ENCODE data around the gene TLCD4. TPM values are rescaled to one million over a fixed set of nuclear protein-coding genes. Genes with fewer than 3 reads are reported as not detected.
"Not testable (repeated sequence)": the region's sequence is repeated elsewhere in the genome, so short reads cannot be mapped to it uniquely, and the experiment has no call there.

The TLCD4 gene
- total RNA-seq, 1 experiment from 2014 or later = 45.9 TPM

- Histone ChIP-seq H3K4me3 (0 out of 2 replicates have a peak overlapping the region, but pooled peaks have one; percentile 3), H3K27me3 (no peaks in the 10 kb centered on the region), H3K9me3 (replicated peaks) (peaks cover 7% of the 10 kb centered on the region; the same call in 1 of the 2 replicates), H3K4me1 (peaks cover 18% of the 10 kb centered on the region), H3K36me3 (no peaks in the 10 kb centered on the region), H3K27ac (peak overlapping the region; percentile 65)
- DNase-seq = peak; percentile 87 to 90
Measured at GRCh38 chr1:95086949-95087533, 30.1 kb upstream of the TLCD4 start.

GRCh38 chr1:95088303-95088702 is 28.9 kb upstream of the TLCD4 start:
- no peak overlapping the region for H3K4me3 ChIP-seq
- H3K4me1 ChIP-seq = peaks cover 18% of the 10 kb centered on the region
- no peak overlapping the region for H3K27ac ChIP-seq
- no peaks in the 10 kb centered on the region for H3K27me3 ChIP-seq
- H3K36me3 ChIP-seq = no peaks in the 10 kb centered on the region
- no peak for DNase-seq
- H3K9me3 ChIP-seq (replicated peaks) = peaks cover 7% of the 10 kb centered on the region; the same call in 1 of the 2 replicates

GRCh38 chr1:95089650-95090287 is 27.4 kb upstream of the TLCD4 start:
- Histone ChIP-seq H3K27ac (no peak overlapping the region), H3K4me1 (peaks cover 18% of the 10 kb centered on the region), H3K36me3 (no peaks in the 10 kb centered on the region), H3K4me3 (no peak overlapping the region), H3K27me3 (no peaks in the 10 kb centered on the region), H3K9me3 (replicated peaks) (peaks cover 7% of the 10 kb centered on the region; the same call in 1 of the 2 replicates)
- DNase-seq = no peak

GRCh38 chr1:95091290-95091689 is 25.9 kb upstream of the TLCD4 start:
- peaks cover 13% of the 10 kb centered on the region for H3K4me1 ChIP-seq
- H3K27ac ChIP-seq; DNase-seq; H3K9me3 ChIP-seq (replicated peaks); H3K36me3 ChIP-seq; H3K27me3 ChIP-seq; H3K4me3 ChIP-seq: not testable (repeated sequence)

- not testable (repeated sequence) for H3K27ac ChIP-seq; H3K4me1 ChIP-seq; H3K9me3 ChIP-seq (replicated peaks); H3K4me3 ChIP-seq; DNase-seq; H3K36me3 ChIP-seq; H3K27me3 ChIP-seq
Measured at GRCh38 chr1:95092891-95093290, 24.3 kb upstream of the TLCD4 start.

GRCh38 chr1:95093296-95093695 is 23.9 kb upstream of the TLCD4 start:
- Histone ChIP-seq H3K4me1 (no peaks in the 10 kb centered on the region), H3K36me3 (no peaks in the 10 kb centered on the region), H3K27me3 (no peaks in the 10 kb centered on the region), H3K4me3 (no peak overlapping the region), H3K27ac (no peak overlapping the region), H3K9me3 (replicated peaks) (peaks cover 7% of the 10 kb centered on the region; the same call in 1 of the 2 replicates)
- DNase-seq = no peak

GRCh38 chr1:95094923-95095322 is 22.2 kb upstream of the TLCD4 start:
- no peak overlapping the region for H3K4me3 ChIP-seq
- H3K27ac ChIP-seq = no peak overlapping the region
- peaks cover 3% of the 10 kb centered on the region; the same call in 1 of the 2 replicates for H3K9me3 ChIP-seq (replicated peaks)
- H3K4me1 ChIP-seq = no peaks in the 10 kb centered on the region
- H3K27me3 ChIP-seq = no peaks in the 10 kb centered on the region
- no peak for DNase-seq
- no peaks in the 10 kb centered on the region for H3K36me3 ChIP-seq

- Histone ChIP-seq H3K4me1 (no peaks in the 10 kb centered on the region), H3K9me3 (replicated peaks) (no peaks in the 10 kb centered on the region), H3K4me3 (no peak overlapping the region), H3K27ac (no peak overlapping the region), H3K27me3 (no peaks in the 10 kb centered on the region), H3K36me3 (no peaks in the 10 kb centered on the region)
- DNase-seq = no peak
Measured at GRCh38 chr1:95095833-95096217, 21.3 kb upstream of the TLCD4 start.

- Histone ChIP-seq H3K36me3 (no peaks in the 10 kb centered on the region), H3K9me3 (replicated peaks) (no peaks in the 10 kb centered on the region), H3K27me3 (no peaks in the 10 kb centered on the region), H3K27ac (no peak overlapping the region), H3K4me1 (no peaks in the 10 kb centered on the region), H3K4me3 (no peak overlapping the region)
- no peak for DNase-seq
Measured at GRCh38 chr1:95096218-95096841, 20.8 kb upstream of the TLCD4 start.

GRCh38 chr1:95097426-95097825 is 19.7 kb upstream of the TLCD4 start:
- no peaks in the 10 kb centered on the region for H3K27me3 ChIP-seq
- H3K36me3 ChIP-seq = no peaks in the 10 kb centered on the region
- H3K9me3 ChIP-seq (replicated peaks) = no peaks in the 10 kb centered on the region
- no peak overlapping the region for H3K4me3 ChIP-seq
- no peaks in the 10 kb centered on the region for H3K4me1 ChIP-seq
- no peak overlapping the region for H3K27ac ChIP-seq
- no peak for DNase-seq

GRCh38 chr1:95098196-95098595 is 19.0 kb upstream of the TLCD4 start:
- peak; percentile 27 to 64 for DNase-seq
- Histone ChIP-seq H3K36me3 (no peaks in the 10 kb centered on the region), H3K4me3 (no peak overlapping the region), H3K9me3 (replicated peaks) (no peaks in the 10 kb centered on the region), H3K4me1 (no peaks in the 10 kb centered on the region), H3K27me3 (no peaks in the 10 kb centered on the region), H3K27ac (no peak overlapping the region)

GRCh38 chr1:95108792-95109191 is 8.4 kb upstream of the TLCD4 start:
- H3K4me1 ChIP-seq = no peaks in the 10 kb centered on the region
- no peak overlapping the region for H3K27ac ChIP-seq
- H3K9me3 ChIP-seq (replicated peaks) = no peaks in the 10 kb centered on the region
- no peak for DNase-seq
- H3K4me3 ChIP-seq = no peak overlapping the region
- H3K36me3 ChIP-seq = no peaks in the 10 kb centered on the region
- no peaks in the 10 kb centered on the region for H3K27me3 ChIP-seq

- H3K27ac ChIP-seq = no peak overlapping the region
- DNase-seq = no peak
- H3K36me3 ChIP-seq = no peaks in the 10 kb centered on the region
- H3K4me3 ChIP-seq = no peak overlapping the region
- no peaks in the 10 kb centered on the region for H3K9me3 ChIP-seq (replicated peaks)
- H3K4me1 ChIP-seq = peaks cover 6% of the 10 kb centered on the region
- no peaks in the 10 kb centered on the region for H3K27me3 ChIP-seq
Measured at GRCh38 chr1:95111014-95111413, 6.1 kb upstream of the TLCD4 start.

GRCh38 chr1:95113684-95114083 is 3.5 kb upstream of the TLCD4 start:
- Histone ChIP-seq H3K4me1 (peaks cover 9% of the 10 kb centered on the region), H3K27ac (no peak overlapping the region), H3K36me3 (no peaks in the 10 kb centered on the region), H3K4me3 (no peak overlapping the region), H3K9me3 (replicated peaks) (no peaks in the 10 kb centered on the region), H3K27me3 (no peaks in the 10 kb centered on the region)
- DNase-seq = no peak

GRCh38 chr1:95115708-95116137 is 1.4 kb upstream of the TLCD4 start:
- Histone ChIP-seq H3K27ac (no peak overlapping the region), H3K4me1 (peaks cover 9% of the 10 kb centered on the region), H3K9me3 (replicated peaks) (no peaks in the 10 kb centered on the region), H3K36me3 (peaks cover under 1% of the 10 kb centered on the region; the same call in 1 of the 2 replicates), H3K4me3 (no peak overlapping the region), H3K27me3 (no peaks in the 10 kb centered on the region)
- DNase-seq = peak in 1 of 2 experiments; percentile 34
